NOMO-1 treated with DMSO at 0.1 percent for 48 hours (cell line): ENCODE results near the gene RELB.

Experiments used
- DNase-seq: peaks from one replicate; lab custom pipeline; 2025; ENCODE audit not compliant: unreplicated experiment; lab: John Stamatoyannopoulos, UW

Gene RELB

GRCh38 chr19:45057444-45057843 lies 56.2 kb downstream of the RELB start:
- no peak for DNase-seq

- DNase-seq: no peak
These were observed 57.4 kb downstream of the RELB start for GRCh38 chr19:45058622-45059159.

GRCh38 chr19:45059258-45059965 lies 58.1 kb downstream of the RELB start:
- DNase-seq: peak; percentile 68

- DNase-seq: no peak
These were observed 60.7 kb downstream of the RELB start for GRCh38 chr19:45061965-45062364.

GRCh38 chr19:45063851-45064801 lies 62.9 kb downstream of the RELB start:
- DNase-seq: no peak

GRCh38 chr19:45066921-45067661 lies 65.8 kb downstream of the RELB start:
- no peak for DNase-seq

- no peak for DNase-seq
These were observed 66.8 kb downstream of the RELB start for GRCh38 chr19:45068041-45068440.

- DNase-seq: no peak
These were observed 67.8 kb downstream of the RELB start for GRCh38 chr19:45069056-45069455.

GRCh38 chr19:45070214-45070613 lies 69.0 kb downstream of the RELB start:
- no peak for DNase-seq

- DNase-seq: no peak
These were observed 69.7 kb downstream of the RELB start for GRCh38 chr19:45070861-45071544.

GRCh38 chr19:45071545-45071938 lies 70.3 kb downstream of the RELB start:
- DNase-seq: no peak

GRCh38 chr19:45071969-45072790 lies 70.9 kb downstream of the RELB start:
- DNase-seq: no peak

GRCh38 chr19:45074744-45075300 lies 73.6 kb downstream of the RELB start:
- no peak for DNase-seq

GRCh38 chr19:45075301-45076028 lies 74.2 kb downstream of the RELB start:
- DNase-seq: peak; percentile 97

GRCh38 chr19:45076029-45076850 lies 75.0 kb downstream of the RELB start, which contains the start of gene ZNF296:
TSS of gene ZNF296 (minus strand) at chr19:45076478. CDS start at chr19:45076373, 105 bp downstream.
- DNase-seq: peak; percentile 66

GRCh38 chr19:45076851-45077730 lies 75.8 kb downstream of the RELB start:
- no peak for DNase-seq
